Panc1 (cell line): Measurements from ENCODE around the gene PDZD2. TPM values are rescaled to one million over a fixed set of nuclear protein-coding genes. Genes with fewer than 3 reads are reported as not detected.

Source experiments
- ATAC-seq: fragments of 200-7000 bp; cut with Tn5 transposase; 2 replicates; pipeline ENCODE4 v1.9.1; 2020; ENCODE audit warnings: mild to moderate bottlenecking, moderate library complexity
- BruUV-seq: library from RNA; stranded (reverse); fragments of 400-500 nt; replicated peaks from 2 replicates; lab custom pipeline; 2021; lab: Mats Ljungman, UMichigan
- CTCF ChIA-PET: fragments of 300-600 bp; sonication (Branson Sonifier 250); formaldehyde crosslinking; loops from one replicate; lab custom pipeline; 2022; ENCODE audit warnings: antibody characterized with exemption; lab: Charles Lee
- POLR2A ChIA-PET: fragments of 300-600 bp; sonication (Branson Sonifier 250); formaldehyde crosslinking; loops from one replicate; lab custom pipeline; 2022; ENCODE audit warnings: antibody characterized with exemption; lab: Charles Lee
- DNase-seq: peaks from one replicate; pipeline ENCODE4 v3.0.0-alpha.2; 2010; ENCODE audit warnings: low read depth, low spot score
- H3K27ac ChIP-seq: 2 replicates; pipeline ENCODE4 v1.5.1; 2011; ENCODE audit warnings: mild to moderate bottlenecking, low read length, inconsistent platforms
- H3K27me3 ChIP-seq: fragments of 200-500 bp; sonication (Bioruptor generic); 2 replicates; pipeline ENCODE4 v1.6.0; 2014; ENCODE audit warnings: low read length, inconsistent platforms; ENCODE audit not compliant: control insufficient read depth, insufficient read depth
- H3K36me3 ChIP-seq: fragments of 200-500 bp; sonication (Bioruptor generic); 2 replicates; pipeline ENCODE4 v1.5.1; 2014; ENCODE audit warnings: inconsistent platforms, mild to moderate bottlenecking, low read length, moderate library complexity; ENCODE audit not compliant: control insufficient read depth, insufficient read depth
- H3K4me1 ChIP-seq: 2 replicates; pipeline ENCODE4 v1.5.1; 2011; ENCODE audit warnings: inconsistent platforms, mild to moderate bottlenecking, low read length, moderate library complexity; ENCODE audit not compliant: control insufficient read depth, insufficient read depth
- H3K4me3 ChIP-seq, 2 experiments: 2 replicates each; pipeline ENCODE4 v1.5.1; 2011 to 2012; ENCODE audit warnings: low read depth in 2 of 2, low read length in 2 of 2, mild to moderate bottlenecking in 2 of 2, inconsistent platforms in 1 of 2, moderate library complexity in 1 of 2
- H3K9me3 ChIP-seq: fragments of 200-500 bp; sonication (Bioruptor generic); 2 replicates; pipeline ENCODE4 v1.5.1; 2014; ENCODE audit warnings: low read depth, mild to moderate bottlenecking, inconsistent platforms, low read length, moderate library complexity; ENCODE audit not compliant: control insufficient read depth, insufficient read depth
- CTCF ChIP-seq: fragments of 450-650 bp; IDR thresholded peaks from 2 replicates; pipeline ENCODE4 v1.5.1; 2017; ENCODE audit warnings: mild to moderate bottlenecking
- POLR2AphosphoS5 ChIP-seq: IDR thresholded peaks from 2 replicates; pipeline ENCODE4 v1.6.1; 2012; ENCODE audit warnings: mild to moderate bottlenecking, low read depth, low read length, moderate library complexity
- REST ChIP-seq, 2 experiments: IDR thresholded peaks; 2 replicates each; pipeline ENCODE4 v1.6.1; 2011 to 2012; ENCODE audit warnings: low read depth in 2 of 2, control low read depth in 1 of 2, low read length in 1 of 2, mild to moderate bottlenecking in 1 of 2, moderate library complexity in 1 of 2; ENCODE audit not compliant: insufficient read depth in 1 of 2
- SIN3A ChIP-seq: IDR thresholded peaks from 2 replicates; pipeline ENCODE4 v1.6.1; 2012; ENCODE audit warnings: low read depth, mild to moderate bottlenecking, low read length, moderate library complexity, borderline replicate concordance; ENCODE audit not compliant: insufficient read depth
- TCF7L2 ChIP-seq: IDR thresholded peaks from 2 replicates; pipeline ENCODE4 v1.6.1; 2011; ENCODE audit warnings: mild to moderate bottlenecking, low read depth, low read length, inconsistent platforms
- in situ Hi-C: cut with HindIII; loops from 2 replicates; pipeline ENCODE4 v1.10.0; 2016; ENCODE audit warnings: low sequenced_read_pairs, low pct_unique_long_range_greater_than_20kb
- intact Hi-C: fragments of 100-400 bp; cut with micrococcal nuclease; formaldehyde crosslinking; loops from one replicate; pipeline ENCODE4 v1.10.0; 2022; ENCODE audit not compliant: unreplicated experiment
- total RNA-seq: library from RNA; stranded (reverse); gene quantifications from one replicate; pipeline ENCODE4 v1.2.1, GENCODE V29; 2021; ENCODE audit not compliant: unreplicated experiment

The PDZD2 gene
- total RNA-seq, 1 experiment from 2014 or later = 0.10 TPM

GRCh38 chr5:32017692-32018367 is 378.9 kb downstream of the PDZD2 start:
- BruUV-seq = no TSS peak
- intact Hi-C loops = no loop called here
- Histone ChIP-seq H3K4me1 (no peaks in the 10 kb centered on the region), H3K27ac (no peak overlapping the region), H3K9me3 (no peaks in the 10 kb centered on the region), H3K4me3 (no peak overlapping the region), H3K36me3 (no peaks in the 10 kb centered on the region), H3K27me3 (peaks cover 2% of the 10 kb centered on the region; the same call in 1 of the 2 replicates)
- POLR2A ChIA-PET = interaction anchor here (0.6 kb wide), 1 partner anchor 107 kb away, joined by 3 read pairs; no protein-coding TSS in a partner anchor
- in situ Hi-C loops = no loop called here
- DNase-seq = no peak
- CTCF ChIA-PET = no interaction called here
- peak; percentile 48; the same call in 1 of the 2 replicates for ATAC-seq
- TF ChIP-seq REST (IDR thresholded peaks at IDR 0.05; ENCODE audit: insufficient read depth in 1 of 2, low read depth in 2 of 2, low read length in 1 of 2) (no peak), TCF7L2 (no peak), POLR2AphosphoS5 (no peak)

- Histone ChIP-seq H3K27me3 (no peaks in the 10 kb centered on the region), H3K27ac (no peak overlapping the region), H3K9me3 (no peaks in the 10 kb centered on the region), H3K36me3 (no peaks in the 10 kb centered on the region), H3K4me3 (no peak overlapping the region), H3K4me1 (no peaks in the 10 kb centered on the region)
- DNase-seq (no peak), ATAC-seq (no peak)
- BruUV-seq = no TSS peak
- CTCF ChIA-PET = no interaction called here
- POLR2A ChIA-PET = interaction anchor here (0.6 kb wide), 1 partner anchor 108 kb away, joined by 3 read pairs; no protein-coding TSS in a partner anchor
- TF ChIP-seq CTCF (no peak), SIN3A (no peak), REST (IDR thresholded peaks at IDR 0.05; ENCODE audit: insufficient read depth in 1 of 2, low read depth in 2 of 2, low read length in 1 of 2) (no peak), TCF7L2 (no peak), POLR2AphosphoS5 (no peak)
- in situ Hi-C loops (no loop called here), intact Hi-C loops (no loop called here)
Measured at GRCh38 chr5:32018476-32019436, 379.8 kb downstream of the PDZD2 start.
